Right cardiac atrium (tissue), 5 donors: ENCODE data around the gene DNAJA1. TPM values are rescaled to one million over a fixed set of nuclear protein-coding genes. Genes with fewer than 3 reads are reported as not detected.

Experiments used
- ATAC-seq, 2 donors: fragments of 200-7000 bp; cut with Tn5 transposase; one replicate each; pipeline versions ENCODE4 v1.8.0 to v1.9.1; 2020; ENCODE audit warnings: moderate library complexity in 2 of 2, mild to moderate bottlenecking in 1 of 2
- DNase-seq, 3 donors: peaks; one replicate each; pipeline ENCODE4 v3.0.0-alpha.2; 2020
- H3K27ac ChIP-seq: one replicate; pipeline ENCODE4 v1.5.1; 2013; ENCODE audit warnings: mild to moderate bottlenecking, low read length, control low read depth, moderate library complexity
- H3K27me3 ChIP-seq: one replicate; pipeline ENCODE4 v1.6.1; 2013; ENCODE audit not compliant: control insufficient read depth, insufficient read depth
- H3K4me1 ChIP-seq: one replicate; pipeline ENCODE4 v1.6.1; 2013; ENCODE audit warnings: low read length; ENCODE audit not compliant: control insufficient read depth, insufficient read depth
- H3K4me3 ChIP-seq: one replicate; pipeline ENCODE4 v1.5.1; 2013; ENCODE audit warnings: low read length, control low read depth
- H3K9me3 ChIP-seq: one replicate; pipeline ENCODE4 v1.6.1; 2013; ENCODE audit warnings: low read length; ENCODE audit not compliant: control insufficient read depth
- WGBS: extraction: QIAGEN DNeasy Blood & Tissue Kit; methylation state at CpG from one replicate; pipeline ENCODE4 v1.1.7; 2013; 5-methylcytosine and 5-hydroxymethylcytosine counted together
- intact Hi-C, 4 donors: fragments of 100-400 bp; cut with DNase I; formaldehyde crosslinking; loops; one replicate each; pipeline versions ENCODE4 v1.11.0 to v1.14.0; 2022 to 2023
- polyA plus RNA-seq: library from polyadenylated mRNA; stranded (reverse); fragments of 200-250 nt; gene quantifications from one replicate; pipeline ENCODE4 v1.2.3, GENCODE V29; 2013
- total RNA-seq, 4 donors: library from RNA; stranded (reverse); fragmentation: NEBNext Ultra II Directional; extraction: Animal tissue kit (Norgen Biotek cat#: 25700); gene quantifications; one replicate each; pipeline ENCODE4 v1.2.1, GENCODE V29; 2021
- donor health status: healthy with polysubstance abuse.
- donor health status: DM: no; HTN: yes; CAD: no.
- donor health status: DM: no; HTN: no; CAD: no.
- donor health status: DM: no; HTN: yes; CAD: no; lungs with severe emphysema.
- donor health status: DM: yes; HTN: yes; CAD: no.

DNAJA1 gene
- total and polyA plus RNA-seq, 5 donors: 63.7 to 119 (median 79.1) TPM

GRCh38 chr9:33029231-33029786, 4.2 kb downstream of the DNAJA1 start:
- Histone ChIP-seq H3K9me3 (no peaks in the 10 kb centered on the region), H3K4me3 (no peak overlapping the region), H3K27ac (no peak overlapping the region), H3K27me3 (no peaks in the 10 kb centered on the region), H3K4me1 (peaks cover 1% of the 10 kb centered on the region)
- no peak for ATAC-seq
- no peak for DNase-seq
- intact Hi-C loops: no loop called here
- WGBS: 30% methylated on average over 4 of the region's 4 CpGs

GRCh38 chr9:33030285-33030684, 5.2 kb downstream of the DNAJA1 start:
- no peak overlapping the region for H3K4me3 ChIP-seq
- peaks cover 1% of the 10 kb centered on the region for H3K4me1 ChIP-seq
- 75% methylated on average over 5 of the region's 5 CpGs for WGBS
- DNase-seq (no peak), ATAC-seq (no peak)
- H3K27me3 ChIP-seq: no peaks in the 10 kb centered on the region
- H3K9me3 ChIP-seq: no peaks in the 10 kb centered on the region
- H3K27ac ChIP-seq: no peak overlapping the region
- intact Hi-C loops: no loop called here

- whole genome bisulfite sequencing: 66% methylated on average over 1 of the region's 1 CpG
- Histone ChIP-seq H3K9me3 (no peaks in the 10 kb centered on the region), H3K27me3 (no peaks in the 10 kb centered on the region), H3K27ac (no peak overlapping the region), H3K4me1 (peaks cover 1% of the 10 kb centered on the region), H3K4me3 (no peak overlapping the region)
- no peak for ATAC-seq
- no peak for DNase-seq
- intact Hi-C loops: no loop called here
These were observed 7.2 kb downstream of the DNAJA1 start for GRCh38 chr9:33032292-33032691.

- Histone ChIP-seq H3K27ac (no peak overlapping the region), H3K27me3 (no peaks in the 10 kb centered on the region), H3K4me1 (peaks cover 1% of the 10 kb centered on the region), H3K4me3 (no peak overlapping the region), H3K9me3 (no peaks in the 10 kb centered on the region)
- ATAC-seq: no peak
- 83% methylated on average over 5 of the region's 5 CpGs for WGBS
- DNase-seq: no peak
- intact Hi-C loops: no loop called here
These were observed 7.8 kb downstream of the DNAJA1 start for GRCh38 chr9:33032865-33033264.

GRCh38 chr9:33040792-33041431, 15.8 kb downstream of the DNAJA1 start:
- WGBS: 92% methylated on average over 9 of the region's 9 CpGs
- Histone ChIP-seq H3K27ac (no peak overlapping the region), H3K4me1 (peaks cover 2% of the 10 kb centered on the region), H3K9me3 (no peaks in the 10 kb centered on the region), H3K27me3 (no peaks in the 10 kb centered on the region), H3K4me3 (no peak overlapping the region)
- peak in 1 of 3 donors; percentile 40 for DNase-seq
- intact Hi-C loops: no loop called here
- ATAC-seq: no peak

- 83% methylated on average over 10 of the region's 10 CpGs for WGBS
These were observed 16.5 kb downstream of the DNAJA1 start for GRCh38 chr9:33041432-33042188.

GRCh38 chr9:33042473-33042872, 17.4 kb downstream of the DNAJA1 start:
- Histone ChIP-seq H3K4me3 (no peak overlapping the region), H3K4me1 (peaks cover 2% of the 10 kb centered on the region), H3K9me3 (no peaks in the 10 kb centered on the region), H3K27me3 (no peaks in the 10 kb centered on the region), H3K27ac (no peak overlapping the region)
- DNase-seq (no peak), ATAC-seq (no peak)
- WGBS: 70% methylated on average over 8 of the region's 8 CpGs
- intact Hi-C loops: no loop called here

More at GRCh38 chr9:33041432-33042188, 16.5 kb downstream of the DNAJA1 start:
- H3K4me1 ChIP-seq: peaks cover 2% of the 10 kb centered on the region
- no peaks in the 10 kb centered on the region for H3K27me3 ChIP-seq
- no peak overlapping the region for H3K27ac ChIP-seq
- H3K9me3 ChIP-seq: no peaks in the 10 kb centered on the region
- intact Hi-C loops: no loop called here
- no peak for DNase-seq
- no peak overlapping the region for H3K4me3 ChIP-seq
- no peak for ATAC-seq

GRCh38 chr9:33043671-33044070, 18.6 kb downstream of the DNAJA1 start:
- no peaks in the 10 kb centered on the region for H3K27me3 ChIP-seq
- DNase-seq (no peak), ATAC-seq (no peak)
- 41% methylated on average over 8 of the region's 8 CpGs for WGBS
- H3K27ac ChIP-seq: no peak overlapping the region
- H3K4me3 ChIP-seq: peak overlapping the region; percentile 89
- peaks cover 2% of the 10 kb centered on the region for H3K4me1 ChIP-seq
- intact Hi-C loops: no loop called here
- no peaks in the 10 kb centered on the region for H3K9me3 ChIP-seq

- intact Hi-C loops: no loop called here
- Histone ChIP-seq H3K27me3 (no peaks in the 10 kb centered on the region), H3K4me1 (peaks cover 2% of the 10 kb centered on the region), H3K4me3 (peak overlapping the region; percentile 89), H3K9me3 (no peaks in the 10 kb centered on the region), H3K27ac (peak overlapping the region; percentile 98)
- DNase-seq: peak; percentile 93 to 96 (median 93)
- WGBS: under 1% methylated on average over 41 of the region's 41 CpGs
- ATAC-seq: peak; percentile 96
These were observed 19.1 kb downstream of the DNAJA1 start for GRCh38 chr9:33044162-33044673.

- ATAC-seq (peak; percentile 48 to 66), DNase-seq (peak in 1 of 3 donors; percentile 52)
- peaks cover 2% of the 10 kb centered on the region for H3K4me1 ChIP-seq
- intact Hi-C loops: no loop called here
- H3K4me3 ChIP-seq: peak overlapping the region; percentile 89
- H3K9me3 ChIP-seq: no peaks in the 10 kb centered on the region
- H3K27me3 ChIP-seq: no peaks in the 10 kb centered on the region
- H3K27ac ChIP-seq: peak overlapping the region; percentile 98
- WGBS: 36% methylated on average over 12 of the region's 12 CpGs
These were observed 19.7 kb downstream of the DNAJA1 start for GRCh38 chr9:33044677-33045282.

- ATAC-seq (no peak), DNase-seq (no peak)
- WGBS: 67% methylated on average over 1 of the region's 1 CpG
- Histone ChIP-seq H3K27me3 (no peaks in the 10 kb centered on the region), H3K27ac (no peak overlapping the region), H3K4me3 (no peak overlapping the region), H3K4me1 (peaks cover 2% of the 10 kb centered on the region), H3K9me3 (no peaks in the 10 kb centered on the region)
- intact Hi-C loops: no loop called here
These were observed 21.0 kb downstream of the DNAJA1 start for GRCh38 chr9:33046061-33046460.
